ENCODE measurements around the gene XRCC1. TPM values are rescaled to one million over a fixed set of nuclear protein-coding genes. Genes with fewer than 3 reads are reported as not detected.

Gene XRCC1
- total and polyA plus RNA-seq, 10 of the 15 experiments (the other 5 are each of a cell fraction or from before 2014, with no cell fraction given), result 2.0 to 51.1 (median 33.7) TPM

DNA sequence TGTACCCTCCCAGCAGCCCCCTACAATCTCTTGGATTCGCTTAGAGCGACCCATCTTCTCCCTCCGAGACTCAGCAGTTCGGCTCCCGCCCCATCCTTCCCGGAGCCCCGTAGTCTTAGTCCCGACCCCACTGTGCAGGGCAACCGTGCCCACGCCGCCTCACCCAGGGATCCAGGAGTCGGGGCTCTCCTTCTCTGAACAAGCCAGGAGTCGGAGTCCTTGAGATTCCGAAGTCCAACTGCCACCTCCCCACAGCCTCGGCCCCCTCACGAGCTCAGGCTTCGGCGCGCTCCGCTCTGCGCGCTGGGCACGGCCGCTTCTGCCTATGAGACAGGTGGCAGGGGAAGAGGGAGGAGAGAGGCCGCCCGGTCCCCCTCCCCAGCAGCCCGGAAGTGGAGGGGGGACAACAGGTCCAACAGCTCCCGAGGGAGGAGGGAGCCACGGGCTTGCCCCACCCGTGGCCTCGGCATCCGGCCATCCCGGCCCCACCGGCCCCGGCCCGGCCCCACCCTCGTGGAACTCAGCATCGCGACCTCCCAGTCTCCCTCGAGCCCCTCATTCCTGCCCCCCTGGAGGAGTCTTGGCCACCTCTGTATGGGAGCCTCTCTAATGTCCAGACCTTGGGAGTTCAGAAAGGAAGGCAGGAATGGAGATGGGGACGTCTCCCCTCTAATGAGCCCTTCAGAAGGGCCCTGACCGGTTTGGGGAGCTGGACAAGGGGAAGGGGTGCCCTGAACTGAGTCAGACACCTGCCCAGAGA, 70.7 kb downstream of the XRCC1 start, which contains the start of gene PHLDB3 (continued):
- TF ChIP-seq, protein P1, sequence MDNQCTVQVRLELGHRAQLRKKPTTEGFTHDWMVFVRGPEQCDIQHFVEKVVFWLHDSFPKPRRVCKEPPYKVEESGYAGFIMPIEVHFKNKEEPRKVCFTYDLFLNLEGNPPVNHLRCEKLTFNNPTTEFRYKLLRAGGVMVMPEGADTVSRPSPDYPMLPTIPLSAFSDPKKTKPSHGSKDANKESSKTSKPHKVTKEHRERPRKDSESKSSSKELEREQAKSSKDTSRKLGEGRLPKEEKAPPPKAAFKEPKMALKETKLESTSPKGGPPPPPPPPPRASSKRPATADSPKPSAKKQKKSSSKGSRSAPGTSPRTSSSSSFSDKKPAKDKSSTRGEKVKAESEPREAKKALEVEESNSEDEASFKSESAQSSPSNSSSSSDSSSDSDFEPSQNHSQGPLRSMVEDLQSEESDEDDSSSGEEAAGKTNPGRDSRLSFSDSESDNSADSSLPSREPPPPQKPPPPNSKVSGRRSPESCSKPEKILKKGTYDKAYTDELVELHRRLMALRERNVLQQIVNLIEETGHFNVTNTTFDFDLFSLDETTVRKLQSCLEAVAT (IDR thresholded peaks at IDR 0.05), result no peak
- TF ChIP-seq SIN3A (IDR thresholded peaks at IDR 0.05; ENCODE audit: low read depth, low read length) (no peak), HDGF (IDR thresholded peaks at IDR 0.05) (no peak), CBFB (IDR thresholded peaks at IDR 0.05; ENCODE audit: low read depth) (no peak), SIX5 (IDR thresholded peaks at IDR 0.05; ENCODE audit: low read depth, low read length, severe bottlenecking) (no peak), FOS (IDR thresholded peaks at IDR 0.05; ENCODE audit: borderline replicate concordance, extremely low read depth, insufficient read length) (no peak), PAX5 (IDR thresholded peaks at IDR 0.05; ENCODE audit: borderline replicate concordance, low read depth, low read length) (no peak), EZH2 (IDR thresholded peaks at IDR 0.05; ENCODE audit: borderline replicate concordance, control insufficient read depth, low read depth, low read length) (no peak), TAF1 (IDR thresholded peaks at IDR 0.05; ENCODE audit: borderline replicate concordance, low read depth, low read length) (no peak), POLR2A (IDR thresholded peaks at IDR 0.05; ENCODE audit: low read depth, low read length) (peak; percentile 48; the same call in 1 of the 2 replicates), BHLHE40 (IDR thresholded peaks at IDR 0.05; ENCODE audit: borderline replicate concordance in 1 of 2, low read depth in 2 of 2, low read length in 1 of 2) (no peak), IKZF1 (conservative IDR thresholded peaks at IDR 0.05) (peak; percentile 13; the same call in 1 of the 2 replicates), NFYA (IDR thresholded peaks at IDR 0.05; ENCODE audit: borderline replicate concordance, low read depth, low read length) (no peak)
- TF ChIP-seq, protein P2, sequence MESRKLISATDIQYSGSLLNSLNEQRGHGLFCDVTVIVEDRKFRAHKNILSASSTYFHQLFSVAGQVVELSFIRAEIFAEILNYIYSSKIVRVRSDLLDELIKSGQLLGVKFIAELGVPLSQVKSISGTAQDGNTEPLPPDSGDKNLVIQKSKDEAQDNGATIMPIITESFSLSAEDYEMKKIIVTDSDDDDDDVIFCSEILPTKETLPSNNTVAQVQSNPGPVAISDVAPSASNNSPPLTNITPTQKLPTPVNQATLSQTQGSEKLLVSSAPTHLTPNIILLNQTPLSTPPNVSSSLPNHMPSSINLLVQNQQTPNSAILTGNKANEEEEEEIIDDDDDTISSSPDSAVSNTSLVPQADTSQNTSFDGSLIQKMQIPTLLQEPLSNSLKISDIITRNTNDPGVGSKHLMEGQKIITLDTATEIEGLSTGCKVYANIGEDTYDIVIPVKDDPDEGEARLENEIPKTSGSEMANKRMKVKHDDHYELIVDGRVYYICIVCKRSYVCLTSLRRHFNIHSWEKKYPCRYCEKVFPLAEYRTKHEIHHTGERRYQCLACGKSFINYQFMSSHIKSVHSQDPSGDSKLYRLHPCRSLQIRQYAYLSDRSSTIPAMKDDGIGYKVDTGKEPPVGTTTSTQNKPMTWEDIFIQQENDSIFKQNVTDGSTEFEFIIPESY (IDR thresholded peaks at IDR 0.05), result no peak
- TF ChIP-seq, protein P3, sequence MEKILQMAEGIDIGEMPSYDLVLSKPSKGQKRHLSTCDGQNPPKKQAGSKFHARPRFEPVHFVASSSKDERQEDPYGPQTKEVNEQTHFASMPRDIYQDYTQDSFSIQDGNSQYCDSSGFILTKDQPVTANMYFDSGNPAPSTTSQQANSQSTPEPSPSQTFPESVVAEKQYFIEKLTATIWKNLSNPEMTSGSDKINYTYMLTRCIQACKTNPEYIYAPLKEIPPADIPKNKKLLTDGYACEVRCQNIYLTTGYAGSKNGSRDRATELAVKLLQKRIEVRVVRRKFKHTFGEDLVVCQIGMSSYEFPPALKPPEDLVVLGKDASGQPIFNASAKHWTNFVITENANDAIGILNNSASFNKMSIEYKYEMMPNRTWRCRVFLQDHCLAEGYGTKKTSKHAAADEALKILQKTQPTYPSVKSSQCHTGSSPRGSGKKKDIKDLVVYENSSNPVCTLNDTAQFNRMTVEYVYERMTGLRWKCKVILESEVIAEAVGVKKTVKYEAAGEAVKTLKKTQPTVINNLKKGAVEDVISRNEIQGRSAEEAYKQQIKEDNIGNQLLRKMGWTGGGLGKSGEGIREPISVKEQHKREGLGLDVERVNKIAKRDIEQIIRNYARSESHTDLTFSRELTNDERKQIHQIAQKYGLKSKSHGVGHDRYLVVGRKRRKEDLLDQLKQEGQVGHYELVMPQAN (conservative IDR thresholded peaks at IDR 0.05), result 0 out of 2 replicates have a peak, but pooled peaks have one; percentile 25
- TF ChIP-seq, protein P4, sequence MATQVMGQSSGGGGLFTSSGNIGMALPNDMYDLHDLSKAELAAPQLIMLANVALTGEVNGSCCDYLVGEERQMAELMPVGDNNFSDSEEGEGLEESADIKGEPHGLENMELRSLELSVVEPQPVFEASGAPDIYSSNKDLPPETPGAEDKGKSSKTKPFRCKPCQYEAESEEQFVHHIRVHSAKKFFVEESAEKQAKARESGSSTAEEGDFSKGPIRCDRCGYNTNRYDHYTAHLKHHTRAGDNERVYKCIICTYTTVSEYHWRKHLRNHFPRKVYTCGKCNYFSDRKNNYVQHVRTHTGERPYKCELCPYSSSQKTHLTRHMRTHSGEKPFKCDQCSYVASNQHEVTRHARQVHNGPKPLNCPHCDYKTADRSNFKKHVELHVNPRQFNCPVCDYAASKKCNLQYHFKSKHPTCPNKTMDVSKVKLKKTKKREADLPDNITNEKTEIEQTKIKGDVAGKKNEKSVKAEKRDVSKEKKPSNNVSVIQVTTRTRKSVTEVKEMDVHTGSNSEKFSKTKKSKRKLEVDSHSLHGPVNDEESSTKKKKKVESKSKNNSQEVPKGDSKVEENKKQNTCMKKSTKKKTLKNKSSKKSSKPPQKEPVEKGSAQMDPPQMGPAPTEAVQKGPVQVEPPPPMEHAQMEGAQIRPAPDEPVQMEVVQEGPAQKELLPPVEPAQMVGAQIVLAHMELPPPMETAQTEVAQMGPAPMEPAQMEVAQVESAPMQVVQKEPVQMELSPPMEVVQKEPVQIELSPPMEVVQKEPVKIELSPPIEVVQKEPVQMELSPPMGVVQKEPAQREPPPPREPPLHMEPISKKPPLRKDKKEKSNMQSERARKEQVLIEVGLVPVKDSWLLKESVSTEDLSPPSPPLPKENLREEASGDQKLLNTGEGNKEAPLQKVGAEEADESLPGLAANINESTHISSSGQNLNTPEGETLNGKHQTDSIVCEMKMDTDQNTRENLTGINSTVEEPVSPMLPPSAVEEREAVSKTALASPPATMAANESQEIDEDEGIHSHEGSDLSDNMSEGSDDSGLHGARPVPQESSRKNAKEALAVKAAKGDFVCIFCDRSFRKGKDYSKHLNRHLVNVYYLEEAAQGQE (IDR thresholded peaks at IDR 0.05; ENCODE audit: low read depth, low read length), result no peak

All from GM12878 (cell line).